Measurements from ENCODE around the gene NOD1.
A peak's percentile ranks its signal among the peaks of the same experiment; 100 is the strongest.

The NOD1 gene

DNA sequence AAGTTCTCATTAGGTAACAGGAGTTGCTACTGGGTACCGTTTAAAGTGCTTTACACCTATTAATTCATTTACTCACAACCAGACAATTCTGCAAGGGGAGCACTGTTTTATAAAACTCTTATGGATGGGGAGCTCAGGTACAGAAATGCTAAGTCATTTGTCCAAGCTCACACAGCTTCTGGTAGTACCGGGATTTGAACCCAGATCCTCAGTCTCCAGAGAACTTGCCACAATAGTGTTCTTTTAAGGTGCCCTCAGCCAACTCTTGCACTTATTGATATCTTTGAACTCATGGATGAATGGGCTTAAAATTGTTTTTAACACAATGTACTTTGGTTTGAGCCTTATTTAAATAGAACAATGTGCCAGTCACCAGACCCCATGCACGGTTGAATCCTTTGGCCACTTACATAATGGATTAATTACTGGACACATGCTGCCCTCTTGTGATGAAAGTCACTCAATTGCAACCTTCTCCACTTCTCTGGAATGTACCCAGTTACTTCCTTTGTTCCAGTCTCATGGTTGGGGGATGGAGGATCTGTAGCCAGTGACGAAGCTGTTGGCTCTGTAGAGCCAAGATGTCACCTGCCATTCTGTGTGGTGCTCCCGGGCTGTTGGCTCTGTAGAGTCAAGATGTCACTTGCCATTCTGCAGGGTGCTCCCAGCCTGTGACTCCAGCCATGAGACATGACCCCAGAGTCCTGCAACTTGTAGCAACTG, 65.6 kb downstream of the NOD1 start:
- DNase-seq (ENCODE audit: low spot score) (no peak), ATAC-seq (ENCODE audit: low read depth) (peak; percentile 89)
- H3K9me3 ChIP-seq (ENCODE audit: severe bottlenecking), result no peaks in the 10 kb centered on the region
- no peaks in the 10 kb centered on the region for H3K27me3 ChIP-seq (ENCODE audit: insufficient read depth, poor library complexity, severe bottlenecking)
- no peaks in the 10 kb centered on the region for H3K36me3 ChIP-seq (ENCODE audit: low read depth)
- peaks cover 2% of the 10 kb centered on the region for H3K4me1 ChIP-seq (ENCODE audit: insufficient read depth, poor library complexity, severe bottlenecking)
- TF ChIP-seq, protein P1, sequence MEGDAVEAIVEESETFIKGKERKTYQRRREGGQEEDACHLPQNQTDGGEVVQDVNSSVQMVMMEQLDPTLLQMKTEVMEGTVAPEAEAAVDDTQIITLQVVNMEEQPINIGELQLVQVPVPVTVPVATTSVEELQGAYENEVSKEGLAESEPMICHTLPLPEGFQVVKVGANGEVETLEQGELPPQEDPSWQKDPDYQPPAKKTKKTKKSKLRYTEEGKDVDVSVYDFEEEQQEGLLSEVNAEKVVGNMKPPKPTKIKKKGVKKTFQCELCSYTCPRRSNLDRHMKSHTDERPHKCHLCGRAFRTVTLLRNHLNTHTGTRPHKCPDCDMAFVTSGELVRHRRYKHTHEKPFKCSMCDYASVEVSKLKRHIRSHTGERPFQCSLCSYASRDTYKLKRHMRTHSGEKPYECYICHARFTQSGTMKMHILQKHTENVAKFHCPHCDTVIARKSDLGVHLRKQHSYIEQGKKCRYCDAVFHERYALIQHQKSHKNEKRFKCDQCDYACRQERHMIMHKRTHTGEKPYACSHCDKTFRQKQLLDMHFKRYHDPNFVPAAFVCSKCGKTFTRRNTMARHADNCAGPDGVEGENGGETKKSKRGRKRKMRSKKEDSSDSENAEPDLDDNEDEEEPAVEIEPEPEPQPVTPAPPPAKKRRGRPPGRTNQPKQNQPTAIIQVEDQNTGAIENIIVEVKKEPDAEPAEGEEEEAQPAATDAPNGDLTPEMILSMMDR (IDR thresholded peaks at IDR 0.05; ENCODE audit: poor library complexity, severe bottlenecking), result peak; percentile 78
- no peak overlapping the region for H3K4me3 ChIP-seq (ENCODE audit: severe bottlenecking)
- no peak overlapping the region for H3K27ac ChIP-seq (ENCODE audit: poor library complexity, severe bottlenecking)

DNA sequence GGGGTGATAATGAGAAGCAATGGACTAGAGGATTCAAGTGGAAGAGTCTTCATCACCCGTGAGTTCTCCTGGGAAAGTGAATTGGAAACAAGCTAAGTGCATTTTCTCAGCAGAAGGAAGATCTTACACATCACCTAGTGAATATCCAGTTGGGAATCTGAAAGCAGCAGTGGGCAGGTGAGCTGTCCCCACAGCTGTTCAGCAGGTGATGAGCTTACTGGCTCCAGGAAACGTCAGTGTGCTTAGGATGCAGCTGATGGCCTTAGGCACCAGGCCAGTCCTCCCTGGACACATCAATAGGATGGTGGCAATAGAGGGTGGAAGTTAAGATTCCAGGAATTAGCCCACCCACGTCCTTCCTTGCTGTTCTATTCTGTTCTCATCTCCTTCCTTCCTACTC, 66.7 kb downstream of the NOD1 start:
- Histone ChIP-seq H3K27ac (ENCODE audit: poor library complexity, severe bottlenecking) (no peak overlapping the region), H3K4me3 (ENCODE audit: severe bottlenecking) (no peak overlapping the region), H3K9me3 (ENCODE audit: severe bottlenecking) (no peaks in the 10 kb centered on the region), H3K36me3 (ENCODE audit: low read depth) (no peaks in the 10 kb centered on the region), H3K4me1 (ENCODE audit: insufficient read depth, poor library complexity, severe bottlenecking) (peaks cover 11% of the 10 kb centered on the region), H3K27me3 (ENCODE audit: insufficient read depth, poor library complexity, severe bottlenecking) (no peaks in the 10 kb centered on the region)
- no peak for DNase-seq (ENCODE audit: low spot score)
- no peak for ATAC-seq (ENCODE audit: low read depth)
- TF ChIP-seq, protein P1 (IDR thresholded peaks at IDR 0.05; ENCODE audit: poor library complexity, severe bottlenecking), result no peak

DNA sequence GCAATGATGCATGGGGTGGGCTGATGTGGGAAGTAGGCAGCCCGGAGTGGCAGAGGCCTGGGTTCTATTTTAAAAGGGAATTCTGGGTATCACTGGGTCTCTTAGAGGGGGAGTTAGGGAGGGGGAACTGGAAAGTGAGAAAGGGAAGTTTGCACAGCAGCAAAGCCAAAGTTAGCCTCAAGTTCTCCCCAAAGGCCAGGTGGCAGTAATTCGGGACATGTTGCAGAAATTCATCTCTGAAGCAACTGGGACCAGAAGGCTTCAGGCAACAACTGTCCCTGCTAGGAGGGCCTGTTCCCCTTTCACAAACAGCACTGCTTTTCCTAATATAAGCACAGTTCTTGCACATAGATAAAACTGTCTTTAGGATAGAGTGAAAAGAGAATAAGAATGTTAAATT, 67.4 kb downstream of the NOD1 start:
- Histone ChIP-seq H3K27me3 (ENCODE audit: insufficient read depth, poor library complexity, severe bottlenecking) (no peaks in the 10 kb centered on the region), H3K4me3 (ENCODE audit: severe bottlenecking) (no peak overlapping the region), H3K27ac (ENCODE audit: poor library complexity, severe bottlenecking) (no peak overlapping the region), H3K9me3 (ENCODE audit: severe bottlenecking) (no peaks in the 10 kb centered on the region), H3K36me3 (ENCODE audit: low read depth) (no peaks in the 10 kb centered on the region), H3K4me1 (ENCODE audit: insufficient read depth, poor library complexity, severe bottlenecking) (peaks cover 18% of the 10 kb centered on the region)
- TF ChIP-seq, protein P1 (IDR thresholded peaks at IDR 0.05; ENCODE audit: poor library complexity, severe bottlenecking), result no peak
- DNase-seq (ENCODE audit: low spot score) (no peak), ATAC-seq (ENCODE audit: low read depth) (no peak)

DNA sequence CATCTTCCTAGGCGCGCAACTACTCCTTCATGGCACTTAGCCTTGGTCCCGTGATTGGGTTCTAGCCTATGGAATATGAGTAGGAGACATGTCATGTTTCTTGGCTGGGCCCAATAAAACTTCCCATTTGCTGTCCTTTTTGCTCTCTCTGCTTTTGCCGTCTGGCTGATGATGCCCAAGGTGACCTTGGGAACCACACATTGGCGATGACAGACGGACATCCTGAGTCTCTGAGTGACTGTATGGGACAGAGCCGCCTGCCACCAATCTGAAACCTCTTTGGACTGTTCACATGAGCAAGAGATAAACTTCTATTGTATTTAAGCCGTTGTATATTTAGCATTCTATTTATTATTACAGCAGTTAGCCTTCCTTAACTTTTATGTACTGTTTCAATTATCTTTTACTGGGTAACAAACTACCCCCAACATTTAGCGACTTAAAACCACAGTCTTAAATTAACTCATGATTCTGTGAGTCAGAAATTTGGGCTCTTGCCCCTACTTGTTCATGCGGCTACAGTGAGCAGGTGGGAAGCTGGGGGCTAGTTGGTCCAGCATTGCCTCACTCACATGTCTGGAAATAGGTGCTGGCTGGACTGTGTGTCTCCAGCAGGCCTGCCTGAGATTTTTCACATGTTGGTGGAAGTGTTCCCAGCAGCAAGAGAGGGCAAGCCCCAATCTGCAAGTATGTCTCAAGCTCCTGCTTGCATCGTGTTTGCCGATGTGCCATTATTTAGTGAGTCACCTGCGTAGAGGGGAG, 71.7 kb downstream of the NOD1 start:
- peak; percentile 84 for DNase-seq (ENCODE audit: low spot score)
- Histone ChIP-seq H3K9me3 (ENCODE audit: severe bottlenecking) (no peaks in the 10 kb centered on the region), H3K27ac (ENCODE audit: poor library complexity, severe bottlenecking) (peak overlapping the region; percentile 77), H3K27me3 (ENCODE audit: insufficient read depth, poor library complexity, severe bottlenecking) (no peaks in the 10 kb centered on the region), H3K4me1 (ENCODE audit: insufficient read depth, poor library complexity, severe bottlenecking) (peaks cover 30% of the 10 kb centered on the region), H3K4me3 (ENCODE audit: severe bottlenecking) (no peak overlapping the region), H3K36me3 (ENCODE audit: low read depth) (0 out of 2 replicates have a peak, but pooled peaks cover 3% of the 10 kb centered on the region)
- TF ChIP-seq, protein P1 (IDR thresholded peaks at IDR 0.05; ENCODE audit: poor library complexity, severe bottlenecking), result no peak
- ATAC-seq (ENCODE audit: low read depth), result peak; percentile 91
